ENCODE measurements around the gene AGO3. TPM values are rescaled to one million over a fixed set of nuclear protein-coding genes. Genes with fewer than 3 reads are reported as not detected.

The AGO3 gene
- total and polyA plus RNA-seq, 2 experiments from 2014 or later, result 19.2 to 27.3 TPM

GRCh38 chr1:36091141-36091540 lies 160.2 kb downstream of the AGO3 start:
- Histone ChIP-seq H3K4me3 (no peak overlapping the region), H4K20me1 (replicated peaks; ENCODE audit: insufficient read depth) (peaks cover 3% of the 10 kb centered on the region; the same call in 1 of the 2 replicates), H3K36me3 (ENCODE audit: insufficient read depth) (peaks cover 13% of the 10 kb centered on the region; the same call in 1 of the 2 replicates), H3K79me2 (replicated peaks; ENCODE audit: insufficient read depth) (peaks cover 13% of the 10 kb centered on the region), H3K27me3 (ENCODE audit: insufficient read depth) (no peaks in the 10 kb centered on the region), H3K4me1 (ENCODE audit: insufficient read depth) (peaks cover 6% of the 10 kb centered on the region; the same call in 1 of the 2 replicates), H3K27ac (ENCODE audit: low read depth) (no peak overlapping the region), H2AFZ (no peak overlapping the region), H3F3A (replicated peaks; ENCODE audit: low read depth) (0 out of 2 replicates have a peak, but pooled peaks cover 8% of the 10 kb centered on the region), H3K9me2 (ENCODE audit: insufficient read depth) (no peaks in the 10 kb centered on the region), H3K4me2 (no peak overlapping the region)
- peaks cover 31% of the 10 kb centered on the region for H3K36me3 Mint-ChIP-seq (ENCODE audit: low read depth)
- H3K4me1 Mint-ChIP-seq, result peaks cover 14% of the 10 kb centered on the region
- H3K9me3 Mint-ChIP-seq, result no peaks in the 10 kb centered on the region; the same call in 2 of the 3 replicates
- H3K27me3 Mint-ChIP-seq (ENCODE audit: insufficient read depth, low read depth, poor library complexity), result peaks cover 3% of the 10 kb centered on the region
- TF ChIP-seq EZH2 (IDR thresholded peaks at IDR 0.05; ENCODE audit: low read depth, unreplicated experiment) (no peak), ZNF114 (CRISPR knock-in tag; IDR thresholded peaks at IDR 0.05) (no peak), POLR2AphosphoS5 (IDR thresholded peaks at IDR 0.05; ENCODE audit: low read depth) (no peak), NANOG (IDR thresholded peaks at IDR 0.05; ENCODE audit: borderline replicate concordance) (no peak), EZH2phosphoT487 (IDR thresholded peaks at IDR 0.05; ENCODE audit: unreplicated experiment) (no peak), CREB1 (CRISPR knock-in tag; IDR thresholded peaks at IDR 0.05; ENCODE audit: low read depth) (no peak), ETS1 (IDR thresholded peaks at IDR 0.05) (no peak)
- DNase-seq (ENCODE audit: low spot score), result no peak
- ATAC-seq, result no peak
- no peak overlapping the region for H3K27ac Mint-ChIP-seq
- no peak overlapping the region for H3K4me3 Mint-ChIP-seq

GRCh38 chr1:36091698-36092097 lies 160.8 kb downstream of the AGO3 start:
- Histone ChIP-seq H3F3A (replicated peaks; ENCODE audit: low read depth) (0 out of 2 replicates have a peak, but pooled peaks cover 13% of the 10 kb centered on the region), H2AFZ (no peak overlapping the region), H3K9me2 (ENCODE audit: insufficient read depth) (no peaks in the 10 kb centered on the region), H3K4me2 (no peak overlapping the region), H3K36me3 (ENCODE audit: insufficient read depth) (peaks cover 13% of the 10 kb centered on the region; the same call in 1 of the 2 replicates), H3K4me3 (no peak overlapping the region), H4K20me1 (replicated peaks; ENCODE audit: insufficient read depth) (peaks cover 3% of the 10 kb centered on the region; the same call in 1 of the 2 replicates), H3K27me3 (ENCODE audit: insufficient read depth) (no peaks in the 10 kb centered on the region), H3K79me2 (replicated peaks; ENCODE audit: insufficient read depth) (peaks cover 13% of the 10 kb centered on the region), H3K4me1 (ENCODE audit: insufficient read depth) (peaks cover 5% of the 10 kb centered on the region; the same call in 1 of the 2 replicates), H3K27ac (ENCODE audit: low read depth) (no peak overlapping the region)
- Mint-ChIP-seq H3K4me3 (no peak overlapping the region), H3K36me3 (ENCODE audit: low read depth) (peaks cover 31% of the 10 kb centered on the region), H3K27me3 (ENCODE audit: insufficient read depth, low read depth, poor library complexity) (peaks cover 3% of the 10 kb centered on the region), H3K4me1 (peaks cover 19% of the 10 kb centered on the region), H3K27ac (no peak overlapping the region), H3K9me3 (no peaks in the 10 kb centered on the region; the same call in 2 of the 3 replicates)
- no peak for ATAC-seq
- DNase-seq (ENCODE audit: low spot score), result no peak
- TF ChIP-seq JUNB (IDR thresholded peaks at IDR 0.05; ENCODE audit: unreplicated experiment), result no peak
- no peak for TF ChIP-seq ZNF462 (CRISPR knock-in tag; IDR thresholded peaks at IDR 0.05)
- no peak for TF ChIP-seq EZH2phosphoT487 (IDR thresholded peaks at IDR 0.05; ENCODE audit: unreplicated experiment)
- no peak for TF ChIP-seq POLR2AphosphoS5 (IDR thresholded peaks at IDR 0.05; ENCODE audit: low read depth)
- TF ChIP-seq REST (IDR thresholded peaks at IDR 0.05; ENCODE audit: unreplicated experiment), result no peak
- no peak for TF ChIP-seq NANOG (IDR thresholded peaks at IDR 0.05; ENCODE audit: borderline replicate concordance)
- no peak for TF ChIP-seq STAT1 (IDR thresholded peaks at IDR 0.05; ENCODE audit: unreplicated experiment)
